GM18505 (cell line): Measurements from ENCODE around the gene FAM43A.

Experiments
- ATAC-seq: cut with Tn5 transposase; IDR thresholded peaks from one replicate; pipeline ENCODE4 v1.9.1; 2021; ENCODE audit not compliant: unreplicated experiment
- POLR2A ChIP-seq: IDR thresholded peaks from 4 replicates; pipeline ENCODE4 v1.6.1; 2011; ENCODE audit warnings: borderline replicate concordance; ENCODE audit not compliant: insufficient read depth, insufficient read length; ENCODE audit errors: extremely low read depth

FAM43A gene

GRCh38 chr3:194727435-194728128 is 41.9 kb downstream of the FAM43A start:
- no peak for ATAC-seq
- TF ChIP-seq POLR2A = no peak

- TF ChIP-seq POLR2A = no peak
- no peak for ATAC-seq
Observed at GRCh38 chr3:194728986-194729385, 43.3 kb downstream of the FAM43A start.

- no peak for TF ChIP-seq POLR2A
- ATAC-seq = no peak
Observed at GRCh38 chr3:194730365-194730764, 44.7 kb downstream of the FAM43A start.

- no peak for ATAC-seq
- no peak for TF ChIP-seq POLR2A
Observed at GRCh38 chr3:194731506-194732073, 45.9 kb downstream of the FAM43A start.

GRCh38 chr3:194732617-194733016 is 46.9 kb downstream of the FAM43A start:
- no peak for TF ChIP-seq POLR2A
- ATAC-seq = no peak

GRCh38 chr3:194736277-194736895 is 50.7 kb downstream of the FAM43A start:
- TF ChIP-seq POLR2A = no peak
- peak; percentile 48 for ATAC-seq

GRCh38 chr3:194736896-194737600 is 51.4 kb downstream of the FAM43A start:
- peak; percentile 74 for ATAC-seq
- no peak for TF ChIP-seq POLR2A
